K562 (cell line): ENCODE results near the gene ARHGAP26.

Experiments
- ADNP ChIP-seq: fragments of 200-800 bp; sonication (Bioruptor generic); IDR thresholded peaks from 2 replicates; pipeline ENCODE4 v1.6.1; 2016; ENCODE audit warnings: missing genetic modification characterization, missing compliant biosample characterization
- BHLHE40 ChIP-seq: IDR thresholded peaks from 2 replicates; pipeline ENCODE4 v1.6.1; 2011; ENCODE audit warnings: low read length, improper control_type of control experiment
- CEBPZ ChIP-seq: fragments of 150-350 bp; IDR thresholded peaks from 2 replicates; pipeline ENCODE4 v1.6.1; 2014; ENCODE audit warnings: low read depth, mild to moderate bottlenecking, low read length, borderline replicate concordance
- EGR1 ChIP-seq: fragments of 450-650 bp; conservative IDR thresholded peaks from 2 replicates; pipeline ENCODE4 v1.6.1; 2017; ENCODE audit warnings: mild to moderate bottlenecking
- ELK1 ChIP-seq: sonication (generic); formaldehyde crosslinking; IDR thresholded peaks from 2 replicates; pipeline ENCODE4 v1.8.1; 2022; ENCODE audit warnings: missing genetic modification reagents
- MAZ ChIP-seq, 2 experiments: fragments of 450-650 bp in 1 of 2; sonication (generic) in 1 of 2; formaldehyde crosslinking; IDR thresholded peaks in 1 of 2; conservative IDR thresholded peaks in 1 of 2; 2 replicates each; pipeline versions ENCODE4 v1.4.0 to v1.5.0; 2020; ENCODE audit warnings: mild to moderate bottlenecking in 1 of 2, missing genetic modification reagents in 1 of 2
- TF ChIP-seq, protein P1 (sequence below): fragments of 250-450 bp; sonication (Bioruptor Pico); IDR thresholded peaks from 2 replicates; pipeline ENCODE4 v1.5.0; 2020; ENCODE audit warnings: mild to moderate bottlenecking, borderline replicate concordance
- TF ChIP-seq, protein P2 (sequence below), 2 experiments: fragments of 450-650 bp; conservative IDR thresholded peaks; 2 replicates each; pipeline ENCODE4 v1.6.1; 2017; ENCODE audit warnings: mild to moderate bottlenecking in 2 of 2, moderate library complexity in 2 of 2
- TF ChIP-seq, protein P3 (sequence below), 3 experiments: IDR thresholded peaks in 2 of 3; conservative IDR thresholded peaks in 1 of 3; 2 replicates each; pipeline ENCODE4 v1.5.1; 2011 to 2012; ENCODE audit warnings: low read length in 3 of 3, mild to moderate bottlenecking in 3 of 3, control low read depth in 2 of 3, improper control_type of control experiment in 1 of 3, inconsistent platforms in 1 of 3, low read depth in 1 of 3, mixed read lengths in 1 of 3, moderate library complexity in 1 of 3; ENCODE audit not compliant: insufficient read depth in 2 of 3

DNA sequence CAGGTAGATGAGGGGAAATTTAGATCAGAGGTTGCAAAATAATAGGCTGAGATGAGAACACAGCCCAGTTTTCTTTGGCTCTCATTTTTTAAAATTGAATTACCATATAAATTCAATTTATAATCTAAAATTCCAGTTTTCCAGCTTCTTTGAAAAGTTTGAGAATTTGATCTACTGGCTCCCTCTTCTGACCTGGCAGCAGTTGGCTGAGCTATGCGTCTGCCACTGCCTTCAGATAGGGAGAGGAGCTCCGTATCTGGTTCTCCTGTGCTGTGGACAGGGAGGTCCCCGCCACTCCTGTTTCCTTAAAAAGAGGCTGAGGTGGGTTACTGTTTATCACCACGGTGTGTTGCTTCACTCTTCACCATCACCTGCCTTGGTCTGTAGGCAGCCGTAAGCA, 103.7 kb downstream of the ARHGAP26 start:
- no peak for TF ChIP-seq BHLHE40
- TF ChIP-seq, protein P1, sequence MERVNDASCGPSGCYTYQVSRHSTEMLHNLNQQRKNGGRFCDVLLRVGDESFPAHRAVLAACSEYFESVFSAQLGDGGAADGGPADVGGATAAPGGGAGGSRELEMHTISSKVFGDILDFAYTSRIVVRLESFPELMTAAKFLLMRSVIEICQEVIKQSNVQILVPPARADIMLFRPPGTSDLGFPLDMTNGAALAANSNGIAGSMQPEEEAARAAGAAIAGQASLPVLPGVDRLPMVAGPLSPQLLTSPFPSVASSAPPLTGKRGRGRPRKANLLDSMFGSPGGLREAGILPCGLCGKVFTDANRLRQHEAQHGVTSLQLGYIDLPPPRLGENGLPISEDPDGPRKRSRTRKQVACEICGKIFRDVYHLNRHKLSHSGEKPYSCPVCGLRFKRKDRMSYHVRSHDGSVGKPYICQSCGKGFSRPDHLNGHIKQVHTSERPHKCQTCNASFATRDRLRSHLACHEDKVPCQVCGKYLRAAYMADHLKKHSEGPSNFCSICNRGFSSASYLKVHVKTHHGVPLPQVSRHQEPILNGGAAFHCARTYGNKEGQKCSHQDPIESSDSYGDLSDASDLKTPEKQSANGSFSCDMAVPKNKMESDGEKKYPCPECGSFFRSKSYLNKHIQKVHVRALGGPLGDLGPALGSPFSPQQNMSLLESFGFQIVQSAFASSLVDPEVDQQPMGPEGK, result no peak
- TF ChIP-seq, protein P2, sequence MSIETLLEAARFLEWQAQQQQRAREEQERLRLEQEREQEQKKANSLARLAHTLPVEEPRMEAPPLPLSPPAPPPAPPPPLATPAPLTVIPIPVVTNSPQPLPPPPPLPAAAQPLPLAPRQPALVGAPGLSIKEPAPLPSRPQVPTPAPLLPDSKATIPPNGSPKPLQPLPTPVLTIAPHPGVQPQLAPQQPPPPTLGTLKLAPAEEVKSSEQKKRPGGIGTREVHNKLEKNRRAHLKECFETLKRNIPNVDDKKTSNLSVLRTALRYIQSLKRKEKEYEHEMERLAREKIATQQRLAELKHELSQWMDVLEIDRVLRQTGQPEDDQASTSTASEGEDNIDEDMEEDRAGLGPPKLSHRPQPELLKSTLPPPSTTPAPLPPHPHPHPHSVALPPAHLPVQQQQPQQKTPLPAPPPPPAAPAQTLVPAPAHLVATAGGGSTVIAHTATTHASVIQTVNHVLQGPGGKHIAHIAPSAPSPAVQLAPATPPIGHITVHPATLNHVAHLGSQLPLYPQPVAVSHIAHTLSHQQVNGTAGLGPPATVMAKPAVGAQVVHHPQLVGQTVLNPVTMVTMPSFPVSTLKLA (conservative IDR thresholded peaks at IDR 0.05), result no peak
- TF ChIP-seq, protein P3, sequence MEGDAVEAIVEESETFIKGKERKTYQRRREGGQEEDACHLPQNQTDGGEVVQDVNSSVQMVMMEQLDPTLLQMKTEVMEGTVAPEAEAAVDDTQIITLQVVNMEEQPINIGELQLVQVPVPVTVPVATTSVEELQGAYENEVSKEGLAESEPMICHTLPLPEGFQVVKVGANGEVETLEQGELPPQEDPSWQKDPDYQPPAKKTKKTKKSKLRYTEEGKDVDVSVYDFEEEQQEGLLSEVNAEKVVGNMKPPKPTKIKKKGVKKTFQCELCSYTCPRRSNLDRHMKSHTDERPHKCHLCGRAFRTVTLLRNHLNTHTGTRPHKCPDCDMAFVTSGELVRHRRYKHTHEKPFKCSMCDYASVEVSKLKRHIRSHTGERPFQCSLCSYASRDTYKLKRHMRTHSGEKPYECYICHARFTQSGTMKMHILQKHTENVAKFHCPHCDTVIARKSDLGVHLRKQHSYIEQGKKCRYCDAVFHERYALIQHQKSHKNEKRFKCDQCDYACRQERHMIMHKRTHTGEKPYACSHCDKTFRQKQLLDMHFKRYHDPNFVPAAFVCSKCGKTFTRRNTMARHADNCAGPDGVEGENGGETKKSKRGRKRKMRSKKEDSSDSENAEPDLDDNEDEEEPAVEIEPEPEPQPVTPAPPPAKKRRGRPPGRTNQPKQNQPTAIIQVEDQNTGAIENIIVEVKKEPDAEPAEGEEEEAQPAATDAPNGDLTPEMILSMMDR (IDR thresholded peaks at IDR 0.05 in 2 of 3, conservative IDR thresholded peaks at IDR 0.05 in 1 of 3; ENCODE audit: insufficient read depth in 2 of 3, low read depth in 1 of 3, low read length in 3 of 3), result no peak; a peak in 1 of 6 replicates
- no peak for TF ChIP-seq EGR1
- no peak for TF ChIP-seq MAZ (CRISPR knock-in tag; conservative IDR thresholded peaks at IDR 0.05 in 1 of 2, IDR thresholded peaks at IDR 0.05 in 1 of 2)
- no peak for TF ChIP-seq CEBPZ
- no peak for TF ChIP-seq ELK1 (CRISPR knock-in tag)
- no peak for TF ChIP-seq ADNP (tag)
